NCI-H2196 (cell line): ENCODE data around the gene ZCCHC10.
A peak's percentile ranks its signal among the peaks of the same experiment; 100 is the strongest.

Experiments used
- DNase-seq: peaks from one replicate; lab custom pipeline; 2025; ENCODE audit not compliant: unreplicated experiment; lab: John Stamatoyannopoulos, UW

The ZCCHC10 gene

GRCh38 chr5:133025804-133026663, at the start of gene ZCCHC10:
ZCCHC10 (minus strand) TSS chr5:133026549; CDS start chr5:133026537, 12 bp downstream.
- peak; percentile 94 for DNase-seq

- no peak for DNase-seq
Observed at GRCh38 chr5:133075572-133076536, 49.5 kb upstream of the ZCCHC10 start.

- DNase-seq: no peak
Observed at GRCh38 chr5:133072021-133072420, 45.7 kb upstream of the ZCCHC10 start.

GRCh38 chr5:133066045-133066444, 39.7 kb upstream of the ZCCHC10 start:
- DNase-seq: no peak

- DNase-seq: no peak
Observed at GRCh38 chr5:133065471-133065870, 39.1 kb upstream of the ZCCHC10 start.

- no peak for DNase-seq
Observed at GRCh38 chr5:133063965-133064364, 37.6 kb upstream of the ZCCHC10 start.

GRCh38 chr5:133062276-133062675, 35.9 kb upstream of the ZCCHC10 start:
- DNase-seq: no peak

- no peak for DNase-seq
Observed at GRCh38 chr5:133059621-133060020, 33.3 kb upstream of the ZCCHC10 start.

- no peak for DNase-seq
Observed at GRCh38 chr5:133056891-133057290, 30.5 kb upstream of the ZCCHC10 start.

GRCh38 chr5:133054697-133055471, 28.5 kb upstream of the ZCCHC10 start:
- no peak for DNase-seq

- no peak for DNase-seq
Observed at GRCh38 chr5:133053448-133053847, 27.1 kb upstream of the ZCCHC10 start.

- peak; percentile 32 for DNase-seq
Observed at GRCh38 chr5:133052317-133053175, 26.2 kb upstream of the ZCCHC10 start.

- DNase-seq: peak; percentile 98
Observed at GRCh38 chr5:133051542-133052316, 25.4 kb upstream of the ZCCHC10 start, which contains the start of gene HSPA4. HSPA4 (plus strand) TSS chr5:133052013; CDS start chr5:133052251, 238 bp downstream.

- DNase-seq: no peak
Observed at GRCh38 chr5:133051061-133051541, 24.8 kb upstream of the ZCCHC10 start.

- no peak for DNase-seq
Observed at GRCh38 chr5:133050521-133050920, 24.2 kb upstream of the ZCCHC10 start.

GRCh38 chr5:133049726-133050048, 23.3 kb upstream of the ZCCHC10 start:
- no peak for DNase-seq

GRCh38 chr5:133048993-133049725, 22.8 kb upstream of the ZCCHC10 start:
- DNase-seq: peak; percentile 54

- DNase-seq: no peak
Observed at GRCh38 chr5:133047404-133047803, 21.1 kb upstream of the ZCCHC10 start.
